Endothelial cell of umbilical vein (primary cell): ENCODE results near the gene PLA2G2D.

Experiments
- CTCF ChIP-seq, 2 donors: IDR thresholded peaks; 1 replicate in 1 of 2; 2 replicates in 1 of 2; pipeline ENCODE4 v1.5.1; 2011; ENCODE audit warnings: low read length in 2 of 2, mild to moderate bottlenecking in 2 of 2, moderate library complexity in 2 of 2, control low read depth in 1 of 2, inconsistent platforms in 1 of 2, low read depth in 1 of 2; ENCODE audit not compliant: insufficient read depth in 1 of 2; ENCODE audit errors: extremely low read depth in 1 of 2
- EZH2 ChIP-seq: IDR thresholded peaks from 2 replicates; pipeline ENCODE4 v1.6.1; 2012; ENCODE audit warnings: borderline replicate concordance, low read depth, mild to moderate bottlenecking, moderate library complexity, low read length, inconsistent platforms; ENCODE audit not compliant: severe bottlenecking
- FOS ChIP-seq: IDR thresholded peaks from 2 replicates; pipeline ENCODE4 v1.6.1; 2011; ENCODE audit warnings: mild to moderate bottlenecking, low read length, moderate library complexity, borderline replicate concordance; ENCODE audit not compliant: insufficient read depth
- GATA2 ChIP-seq: IDR thresholded peaks from 2 replicates; pipeline ENCODE4 v1.7.0; 2011; ENCODE audit warnings: low read depth, mild to moderate bottlenecking, moderate library complexity, mixed read lengths, low read length; ENCODE audit not compliant: insufficient read length, insufficient read depth
- JUN ChIP-seq: IDR thresholded peaks from 2 replicates; pipeline ENCODE4 v1.6.1; 2011; ENCODE audit warnings: borderline replicate concordance, low read depth; ENCODE audit not compliant: insufficient read length, insufficient read depth
- MAX ChIP-seq: IDR thresholded peaks from 2 replicates; pipeline ENCODE4 v1.6.1; 2011; ENCODE audit not compliant: insufficient read depth, insufficient read length
- MYC ChIP-seq: IDR thresholded peaks from one replicate; pipeline ENCODE4 v1.6.1; 2011; ENCODE audit warnings: mild to moderate bottlenecking, low read depth, low read length
- POLR2A ChIP-seq: IDR thresholded peaks from 2 replicates; pipeline ENCODE4 v1.6.1; 2012; ENCODE audit warnings: low read depth, mild to moderate bottlenecking, control low read depth, low read length
- POLR2AphosphoS5 ChIP-seq: IDR thresholded peaks from 2 replicates; pipeline ENCODE4 v1.6.1; 2012; ENCODE audit warnings: low read depth, mild to moderate bottlenecking, control low read depth, low read length, moderate library complexity; ENCODE audit not compliant: insufficient read depth

GRCh38 chr1:20154301-20154831 lies 35.0 kb upstream of the PLA2G2D start:
- TF ChIP-seq CTCF (IDR thresholded peaks at IDR 0.05; ENCODE audit: extremely low read depth in 1 of 2, insufficient read depth in 1 of 2, low read depth in 1 of 2, low read length in 2 of 2) (no peak), POLR2A (no peak), EZH2 (no peak), MAX (no peak), JUN (no peak), POLR2AphosphoS5 (no peak), MYC (no peak), FOS (no peak), GATA2 (no peak)
